NCI-H748 (cell line): ENCODE results near the gene KIF22.
"Not testable (repeated sequence)": the region's sequence is repeated elsewhere in the genome, so short reads cannot be mapped to it uniquely, and the experiment has no call there.

Experiments used
- DNase-seq: peaks from one replicate; lab custom pipeline; 2025; ENCODE audit not compliant: unreplicated experiment; lab: John Stamatoyannopoulos, UW

KIF22 gene

DNA sequence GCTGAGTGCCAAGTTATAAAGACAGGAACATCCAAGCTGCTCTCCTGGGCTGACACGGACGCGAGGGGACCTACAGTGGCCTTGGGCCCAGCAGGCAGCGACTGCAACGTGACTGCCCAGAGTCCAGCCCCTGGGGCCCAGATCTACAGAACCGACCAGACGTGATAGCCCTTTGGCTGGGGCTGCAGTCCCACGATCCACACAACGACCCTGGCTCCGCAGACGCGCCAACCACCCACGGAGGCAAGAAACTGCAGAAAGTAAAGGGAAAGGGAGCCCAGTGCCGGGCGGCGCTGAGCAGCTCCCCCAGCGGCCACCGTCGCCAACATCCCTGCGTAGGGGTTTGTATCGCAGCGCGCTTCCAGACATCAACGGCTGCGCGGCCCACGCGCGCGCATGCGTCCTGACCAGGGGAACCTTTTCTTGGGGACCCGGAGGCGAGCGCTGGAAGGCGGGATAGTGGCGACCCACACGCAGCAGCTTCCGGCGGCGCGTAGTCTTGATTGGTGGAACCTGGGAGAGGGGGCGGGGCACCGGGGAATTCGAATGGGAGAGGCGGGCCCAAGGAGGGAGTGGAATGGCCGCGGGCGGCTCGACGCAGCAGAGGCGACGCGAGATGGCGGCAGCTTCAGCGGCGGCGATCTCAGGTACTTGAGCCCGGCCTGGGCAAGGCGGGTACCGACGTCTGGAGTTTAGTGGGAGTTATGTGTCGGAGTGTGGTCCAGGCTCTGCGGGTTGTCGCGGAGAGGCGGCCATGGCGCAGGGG is at the start of gene KIF22:
TSS of gene KIF22 (plus strand) at position 569 of the 766 bp plus-strand sequence. CDS start at position 578, 9 bp downstream.
- DNase-seq: peak; percentile 97

DNA sequence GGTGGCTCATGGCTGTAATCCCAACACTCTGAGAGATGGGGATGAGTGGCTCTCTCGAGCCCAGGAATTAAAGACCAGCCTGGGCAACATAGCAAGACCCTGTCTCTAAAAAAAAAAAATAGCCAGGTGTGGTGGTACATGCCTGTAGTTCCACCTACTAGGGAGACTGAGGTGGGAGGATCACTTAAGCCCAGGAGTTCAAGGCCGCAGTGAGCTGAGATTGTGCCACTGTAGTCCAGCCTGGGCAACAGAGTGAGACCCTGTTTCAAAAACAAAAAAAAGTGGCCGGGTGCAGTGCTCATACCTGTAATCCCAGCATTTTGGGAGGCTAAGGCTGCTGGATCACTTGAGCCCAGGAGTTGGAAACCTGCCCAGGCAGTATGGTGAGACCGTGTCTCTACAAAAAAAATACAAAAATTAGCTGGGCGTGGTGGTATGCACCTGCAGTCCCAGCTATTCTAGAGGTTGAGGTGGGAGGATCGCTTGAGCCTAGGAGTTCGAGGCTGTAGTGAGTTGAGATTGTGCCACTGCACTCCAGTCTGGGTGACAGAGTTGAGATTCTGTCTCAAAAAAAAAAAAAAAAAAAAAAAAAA is 47.8 kb upstream of the KIF22 start:
- DNase-seq: no peak

DNA sequence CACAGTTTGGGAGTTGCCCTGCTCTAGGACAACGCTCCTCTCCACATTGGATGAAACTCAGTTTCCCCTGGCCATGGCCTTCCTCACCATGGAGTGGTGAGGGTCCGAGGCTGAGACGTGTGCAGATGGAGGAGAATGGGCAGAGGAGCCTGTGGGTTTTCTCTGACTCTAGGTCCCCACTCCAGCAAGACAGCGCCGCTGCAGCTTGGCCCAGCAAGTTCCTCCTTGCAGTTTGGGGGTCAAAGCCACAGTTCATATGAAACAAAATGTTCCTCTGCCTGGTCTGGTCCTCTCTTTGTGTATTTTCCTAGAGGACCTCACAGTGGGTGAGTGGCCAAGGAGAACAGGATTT is 47.1 kb upstream of the KIF22 start:
- no peak for DNase-seq

GRCh38 chr16:29743827-29744531 is 46.6 kb upstream of the KIF22 start:
- DNase-seq: no peak

GRCh38 chr16:29744541-29745101 is 45.9 kb upstream of the KIF22 start:
- DNase-seq: no peak

DNA sequence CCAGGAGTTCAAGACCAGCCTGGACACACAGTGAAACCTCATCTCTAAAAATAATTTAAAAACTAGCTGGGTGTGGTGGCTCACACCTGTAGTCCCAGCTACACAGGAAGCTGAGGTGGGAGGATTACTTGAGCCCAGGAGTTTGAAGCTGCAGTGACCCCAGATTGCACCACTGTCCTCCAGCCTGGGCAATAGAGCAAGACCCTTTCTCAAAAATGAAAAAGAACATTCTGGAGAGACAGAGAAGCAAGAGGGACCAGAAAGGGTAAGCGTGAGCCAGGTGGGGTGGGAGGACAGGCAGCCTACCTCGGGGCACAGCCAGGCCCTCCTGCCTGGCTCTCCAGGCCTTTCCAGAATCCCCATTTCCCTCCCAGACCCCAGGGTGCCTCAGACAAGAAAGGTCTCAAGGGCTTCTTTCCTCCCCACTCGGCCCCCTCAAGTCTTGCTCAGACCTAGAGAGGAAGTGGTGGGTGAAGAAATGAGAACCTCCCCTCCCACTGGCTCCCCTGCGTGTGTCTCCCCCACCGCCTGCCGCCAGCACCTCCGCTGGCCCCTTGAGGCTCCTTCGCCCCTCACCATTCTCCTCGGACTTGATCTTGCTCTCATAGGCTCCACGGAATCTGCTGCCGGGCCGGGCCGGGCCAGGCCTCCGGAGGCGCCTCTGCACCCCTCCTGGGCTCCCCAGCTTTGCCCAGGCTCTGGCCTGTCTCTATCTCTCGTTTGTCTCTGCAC is 45.3 kb upstream of the KIF22 start:
- no peak for DNase-seq

DNA sequence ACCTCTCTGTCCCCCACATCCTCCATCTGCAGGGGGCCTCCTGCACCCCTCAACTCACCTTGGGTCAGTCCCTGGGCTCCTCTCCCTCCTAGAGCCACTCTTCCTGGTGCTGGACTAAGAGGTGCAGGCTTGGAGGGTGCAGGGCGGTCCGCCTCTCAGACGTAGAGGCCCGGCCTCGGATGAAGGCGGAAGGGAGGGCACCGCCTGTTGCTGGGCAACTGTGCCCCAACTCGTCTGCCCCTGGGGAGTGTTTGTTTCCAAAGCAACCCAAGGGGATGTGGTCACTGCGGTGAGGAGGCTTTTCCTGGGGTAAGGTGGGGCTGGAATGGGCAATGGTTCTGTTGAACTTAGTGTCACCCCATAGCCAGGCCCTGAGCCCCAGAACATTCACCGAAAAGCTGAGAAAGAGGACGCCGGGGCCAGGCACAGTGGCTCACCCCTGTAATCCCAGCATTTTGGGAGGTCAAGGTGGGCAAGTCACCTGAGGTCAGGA is 44.7 kb upstream of the KIF22 start, which contains the start of gene C16orf54:
TSS of gene C16orf54 (minus strand) at position 138 of the 493 bp plus-strand sequence. CDS start 1,039 bp downstream, outside the sequence.
- no peak for DNase-seq

DNA sequence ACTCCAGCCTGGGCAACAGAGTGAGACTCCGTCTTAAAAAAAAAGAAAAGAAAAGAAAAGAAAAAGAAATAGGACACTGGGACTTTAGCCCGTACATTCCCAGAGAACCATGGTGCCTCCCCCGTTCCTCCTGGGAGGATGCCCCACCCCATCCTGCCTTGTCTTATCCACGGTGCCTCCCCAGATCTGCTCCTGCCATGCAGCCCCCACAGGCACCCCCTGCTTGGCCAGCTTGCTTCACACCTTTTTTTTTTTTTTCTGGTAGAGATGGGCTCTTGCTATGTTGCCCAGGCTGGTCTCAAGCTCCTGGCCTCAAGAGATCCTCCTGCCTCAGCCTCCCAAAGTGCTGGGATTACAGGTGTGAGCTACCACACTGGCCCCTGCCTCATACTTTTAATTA is 44.0 kb upstream of the KIF22 start:
- DNase-seq: not testable (repeated sequence)

GRCh38 chr16:29747947-29748759 is 42.4 kb upstream of the KIF22 start:
- no peak for DNase-seq

- DNase-seq: not testable (repeated sequence)
Observed at GRCh38 chr16:29748760-29749149, 41.8 kb upstream of the KIF22 start.

- no peak for DNase-seq
Observed at GRCh38 chr16:29753516-29753915, 37.0 kb upstream of the KIF22 start.

GRCh38 chr16:29756654-29757053 is 33.9 kb upstream of the KIF22 start:
- DNase-seq: no peak

- not testable (repeated sequence) for DNase-seq
Observed at GRCh38 chr16:29757086-29757485, 33.5 kb upstream of the KIF22 start.

- no peak for DNase-seq
Observed at GRCh38 chr16:29757950-29758466, 32.5 kb upstream of the KIF22 start.

GRCh38 chr16:29760567-29761279 is 29.8 kb upstream of the KIF22 start:
- peak; percentile 4 for DNase-seq

GRCh38 chr16:29761280-29761651 is 29.3 kb upstream of the KIF22 start:
- not testable (repeated sequence) for DNase-seq

DNA sequence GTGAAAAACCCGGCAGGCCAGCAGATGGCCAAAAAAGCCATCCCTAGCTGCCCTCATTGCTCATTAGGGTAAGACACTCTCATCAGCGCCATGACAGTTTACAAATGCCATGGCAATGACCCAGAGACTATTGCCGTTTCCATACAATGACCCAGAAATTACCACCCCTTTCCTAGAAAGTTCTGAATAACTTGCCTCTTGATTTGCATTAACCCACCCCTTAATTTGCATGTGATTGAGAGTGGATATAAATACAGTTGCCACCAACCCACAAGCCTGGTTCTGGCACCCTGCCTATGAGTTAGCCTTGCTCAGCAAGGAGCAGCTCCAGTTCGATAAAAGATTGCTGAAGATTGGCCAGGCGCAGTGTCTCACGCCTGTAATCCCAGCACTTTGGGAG is 28.7 kb upstream of the KIF22 start:
- no peak for DNase-seq

DNA sequence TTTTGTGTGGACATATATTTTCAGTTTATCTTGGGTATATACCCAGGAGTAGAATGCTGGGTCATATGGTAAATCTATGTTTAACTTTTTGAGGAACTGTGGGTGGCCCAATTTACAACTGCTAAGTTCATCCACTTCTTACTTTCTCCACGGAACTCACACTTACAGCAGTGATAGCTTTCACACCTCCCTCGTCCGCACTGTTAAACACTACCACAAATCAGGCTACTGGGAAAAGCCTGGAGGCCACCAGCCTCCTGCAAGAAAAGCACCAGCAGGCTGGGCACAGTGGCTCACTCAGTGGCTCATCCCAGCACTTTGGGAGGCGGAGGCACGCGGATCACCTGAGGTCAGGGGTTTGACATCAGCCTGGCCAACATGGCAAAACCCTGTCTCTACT is 27.2 kb upstream of the KIF22 start:
- no peak for DNase-seq
